Astrocyte (in vitro differentiated cells and primary cell): ENCODE measurements around the gene IL36A.

Source experiments
- EZH2 ChIP-seq: IDR thresholded peaks from 2 replicates; pipeline ENCODE4 v1.6.1; 2012; ENCODE audit warnings: mild to moderate bottlenecking, low read length, inconsistent platforms; ENCODE audit not compliant: insufficient read depth
- TF ChIP-seq, protein P1 (sequence below): IDR thresholded peaks from 2 replicates; pipeline ENCODE4 v1.5.1; 2011; ENCODE audit warnings: low read depth, mild to moderate bottlenecking, inconsistent platforms, low read length, moderate library complexity; ENCODE audit not compliant: insufficient read depth

DNA sequence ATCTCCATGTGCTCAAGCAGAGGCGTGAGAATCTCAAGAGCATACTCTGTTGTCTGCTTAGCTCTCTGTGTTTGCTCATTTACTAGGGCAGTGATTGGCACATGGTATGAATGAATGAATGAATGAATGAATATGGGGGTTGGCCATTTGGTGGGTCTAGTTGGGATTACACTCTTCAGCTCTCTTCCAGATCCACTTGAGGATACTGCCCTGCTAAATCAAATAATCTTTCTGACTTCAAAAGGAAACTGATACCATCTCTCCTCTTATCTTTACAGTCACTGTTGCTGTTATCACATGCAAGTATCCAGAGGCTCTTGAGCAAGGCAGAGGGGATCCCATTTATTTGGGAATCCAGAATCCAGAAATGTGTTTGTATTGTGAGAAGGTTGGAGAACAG is 25.5 kb upstream of the IL36A start:
- TF ChIP-seq, protein P1, sequence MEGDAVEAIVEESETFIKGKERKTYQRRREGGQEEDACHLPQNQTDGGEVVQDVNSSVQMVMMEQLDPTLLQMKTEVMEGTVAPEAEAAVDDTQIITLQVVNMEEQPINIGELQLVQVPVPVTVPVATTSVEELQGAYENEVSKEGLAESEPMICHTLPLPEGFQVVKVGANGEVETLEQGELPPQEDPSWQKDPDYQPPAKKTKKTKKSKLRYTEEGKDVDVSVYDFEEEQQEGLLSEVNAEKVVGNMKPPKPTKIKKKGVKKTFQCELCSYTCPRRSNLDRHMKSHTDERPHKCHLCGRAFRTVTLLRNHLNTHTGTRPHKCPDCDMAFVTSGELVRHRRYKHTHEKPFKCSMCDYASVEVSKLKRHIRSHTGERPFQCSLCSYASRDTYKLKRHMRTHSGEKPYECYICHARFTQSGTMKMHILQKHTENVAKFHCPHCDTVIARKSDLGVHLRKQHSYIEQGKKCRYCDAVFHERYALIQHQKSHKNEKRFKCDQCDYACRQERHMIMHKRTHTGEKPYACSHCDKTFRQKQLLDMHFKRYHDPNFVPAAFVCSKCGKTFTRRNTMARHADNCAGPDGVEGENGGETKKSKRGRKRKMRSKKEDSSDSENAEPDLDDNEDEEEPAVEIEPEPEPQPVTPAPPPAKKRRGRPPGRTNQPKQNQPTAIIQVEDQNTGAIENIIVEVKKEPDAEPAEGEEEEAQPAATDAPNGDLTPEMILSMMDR, result no peak
- TF ChIP-seq EZH2, result no peak
